T-helper 2 cell treated with Interferon-gamma antibody and Interleukin-4, amounts not matched to agents 5 μg/mL and 100 μg/mL, for 36 hours (primary cell): ENCODE results near the gene VAV1.

Experiments used
- DNase-seq: peaks from one replicate; pipeline ENCODE4 v3.0.0; 2021; ENCODE audit warnings: low spot score
- H3K27ac Mint-ChIP-seq: one replicate; pipeline ENCODE4 v1.8.0; 2021; ENCODE audit warnings: mild to moderate bottlenecking, mixed read lengths
- H3K27me3 Mint-ChIP-seq: one replicate; pipeline ENCODE4 v1.8.0; 2021; ENCODE audit warnings: low read depth, mixed read lengths
- H3K36me3 Mint-ChIP-seq: one replicate; pipeline ENCODE4 v1.8.0; 2021; ENCODE audit warnings: low read depth, mixed read lengths
- H3K4me1 Mint-ChIP-seq: one replicate; pipeline ENCODE4 v1.8.0; 2021; ENCODE audit warnings: low read depth, mixed read lengths
- H3K4me3 Mint-ChIP-seq: one replicate; pipeline ENCODE4 v1.8.0; 2022; ENCODE audit warnings: mild to moderate bottlenecking, moderate library complexity, mixed read lengths
- H3K9me3 Mint-ChIP-seq: one replicate; pipeline ENCODE4 v1.8.0; 2021; ENCODE audit warnings: mixed read lengths

The VAV1 gene

GRCh38 chr19:6890938-6891337 is 118.4 kb downstream of the VAV1 start:
- Mint-ChIP-seq H3K27ac (peak overlapping the region; percentile 78), H3K27me3 (peaks cover 5% of the 10 kb centered on the region), H3K4me1 (peaks cover 60% of the 10 kb centered on the region), H3K36me3 (peaks cover 23% of the 10 kb centered on the region), H3K9me3 (peaks cover 30% of the 10 kb centered on the region), H3K4me3 (peak overlapping the region; percentile 51)
- DNase-seq, result peak; percentile 17

- H3K9me3 Mint-ChIP-seq, result peaks cover 34% of the 10 kb centered on the region
- peaks cover 23% of the 10 kb centered on the region for H3K36me3 Mint-ChIP-seq
- peaks cover 5% of the 10 kb centered on the region for H3K27me3 Mint-ChIP-seq
- DNase-seq, result no peak
- peaks cover 61% of the 10 kb centered on the region for H3K4me1 Mint-ChIP-seq
- H3K4me3 Mint-ChIP-seq, result peak overlapping the region; percentile 42
- peak overlapping the region; percentile 78 for H3K27ac Mint-ChIP-seq
Observed at GRCh38 chr19:6891761-6892385, 119.4 kb downstream of the VAV1 start.

DNA sequence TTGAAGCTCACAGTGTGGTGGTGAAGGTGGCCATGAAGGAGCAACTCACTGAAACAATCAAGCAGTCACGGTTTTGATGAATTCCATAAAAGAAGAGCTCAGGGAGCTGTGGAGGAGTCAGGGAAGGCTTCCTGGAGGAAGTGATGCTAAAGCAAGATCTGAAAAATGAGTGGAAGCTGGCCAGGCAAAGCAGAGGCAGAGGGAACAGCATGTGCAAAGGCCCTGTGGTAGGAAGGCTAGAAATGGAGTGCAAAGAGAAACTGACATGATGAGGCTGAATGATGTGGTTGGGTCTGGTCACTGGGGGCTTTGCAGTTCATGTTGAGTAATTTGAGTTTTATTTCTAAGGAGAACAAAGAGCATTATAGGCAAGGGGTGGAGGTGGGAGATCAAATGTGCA is 121.8 kb downstream of the VAV1 start:
- peaks cover 5% of the 10 kb centered on the region for H3K27me3 Mint-ChIP-seq
- DNase-seq, result no peak
- no peak overlapping the region for H3K27ac Mint-ChIP-seq
- peaks cover 38% of the 10 kb centered on the region for H3K9me3 Mint-ChIP-seq
- H3K4me3 Mint-ChIP-seq, result no peak overlapping the region
- peaks cover 42% of the 10 kb centered on the region for H3K4me1 Mint-ChIP-seq
- peaks cover 18% of the 10 kb centered on the region for H3K36me3 Mint-ChIP-seq

GRCh38 chr19:6903446-6903845 is 130.9 kb downstream of the VAV1 start:
- Mint-ChIP-seq H3K27ac (no peak overlapping the region), H3K9me3 (peaks cover 44% of the 10 kb centered on the region), H3K36me3 (peaks cover 2% of the 10 kb centered on the region), H3K27me3 (no peaks in the 10 kb centered on the region), H3K4me3 (no peak overlapping the region), H3K4me1 (no peaks in the 10 kb centered on the region)
- DNase-seq, result no peak

GRCh38 chr19:6906559-6907060 is 134.1 kb downstream of the VAV1 start:
- H3K4me3 Mint-ChIP-seq, result no peak overlapping the region
- no peaks in the 10 kb centered on the region for H3K27me3 Mint-ChIP-seq
- no peak overlapping the region for H3K27ac Mint-ChIP-seq
- H3K36me3 Mint-ChIP-seq, result no peaks in the 10 kb centered on the region
- H3K4me1 Mint-ChIP-seq, result no peaks in the 10 kb centered on the region
- DNase-seq, result no peak
- peaks cover 29% of the 10 kb centered on the region for H3K9me3 Mint-ChIP-seq
